ENCODE data around the gene ANTXR1. TPM values are rescaled to one million over a fixed set of nuclear protein-coding genes. Genes with fewer than 3 reads are reported as not detected.

ANTXR1 gene
- total RNA-seq, 4 donors from 2014 or later: 53.7 to 69.0 (median 59.3) TPM

DNA sequence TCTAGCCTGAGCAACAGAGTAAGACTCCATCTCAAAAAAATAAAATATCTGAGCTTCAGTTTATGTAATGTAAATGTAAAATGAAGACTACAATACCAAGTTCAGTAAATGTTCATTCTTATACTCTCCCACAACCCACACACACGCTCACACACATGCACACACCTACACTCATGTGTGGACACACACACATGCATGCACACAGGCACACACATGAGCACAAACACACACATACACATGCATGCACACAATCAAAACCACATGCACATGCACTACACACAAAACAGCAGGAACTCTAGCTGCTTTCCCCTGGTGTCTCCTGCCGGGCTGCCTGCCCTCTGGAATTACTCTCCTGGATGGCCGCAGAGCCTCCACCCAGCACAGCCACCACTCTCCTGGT, 283.4 kb downstream of the ANTXR1 start:
- TF ChIP-seq CTCF (IDR thresholded peaks at IDR 0.05) (no peak), POLR2A (IDR thresholded peaks at IDR 0.05) (no peak), EP300 (IDR thresholded peaks at IDR 0.05) (no peak)
- Histone ChIP-seq H3K27ac (no peak overlapping the region), H3K36me3 (no peaks in the 10 kb centered on the region), H3K4me1 (peaks cover 0 to 21% (median 6%) of the 10 kb centered on the region in 4 donors), H3K9me3 (no peaks in the 10 kb centered on the region), H3K27me3 (no peaks in the 10 kb centered on the region), H3K4me3 (no peak overlapping the region)
- 85 to 86% methylated on average over 3 of the region's 3 CpGs for WGBS, 2 donors
- DNase-seq (ENCODE audit: low spot score in 2 of 2): no peak

GRCh38 chr2:69297216-69297615, 284.2 kb downstream of the ANTXR1 start:
- no peak overlapping the region for H3K4me3 ChIP-seq
- DNase-seq (ENCODE audit: low spot score in 2 of 2): no peak
- peaks cover 0 to 14% (median 2%) of the 10 kb centered on the region in 4 donors for H3K4me1 ChIP-seq
- no peaks in the 10 kb centered on the region for H3K36me3 ChIP-seq
- 72 to 86% methylated on average over 12 of the region's 12 CpGs for WGBS, 2 donors
- TF ChIP-seq CTCF (IDR thresholded peaks at IDR 0.05): no peak
- no peak for TF ChIP-seq EP300 (IDR thresholded peaks at IDR 0.05)
- no peak for TF ChIP-seq POLR2A (IDR thresholded peaks at IDR 0.05)
- H3K9me3 ChIP-seq: no peaks in the 10 kb centered on the region
- H3K27ac ChIP-seq: no peak overlapping the region
- H3K27me3 ChIP-seq: no peaks in the 10 kb centered on the region

DNA sequence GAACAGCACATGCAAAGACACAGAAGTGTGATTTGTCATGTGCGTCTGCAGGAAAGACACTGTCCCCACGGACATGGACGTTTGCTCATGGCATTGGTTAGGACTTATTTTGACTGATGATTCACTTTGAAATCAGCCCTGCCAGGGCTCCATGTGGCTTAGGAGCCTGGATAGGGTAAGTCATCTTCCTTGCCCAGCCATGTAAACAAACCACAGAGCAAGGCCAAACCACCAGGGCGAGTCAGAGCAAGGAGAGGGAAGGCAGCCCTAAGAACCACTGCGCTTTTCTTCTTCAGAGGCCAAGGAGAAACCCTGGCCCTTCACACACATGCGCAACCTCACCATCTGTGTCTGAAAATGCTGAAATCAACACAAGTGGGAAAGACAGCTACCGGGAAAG, 285.3 kb downstream of the ANTXR1 start:
- Histone ChIP-seq H3K9me3 (no peaks in the 10 kb centered on the region), H3K27me3 (no peaks in the 10 kb centered on the region), H3K4me1 (peaks cover 0 to 12% (median 2%) of the 10 kb centered on the region in 4 donors), H3K4me3 (no peak overlapping the region), H3K27ac (no peak overlapping the region), H3K36me3 (no peaks in the 10 kb centered on the region)
- TF ChIP-seq EP300 (IDR thresholded peaks at IDR 0.05) (no peak), CTCF (IDR thresholded peaks at IDR 0.05) (no peak), POLR2A (IDR thresholded peaks at IDR 0.05) (no peak)
- no peak for DNase-seq (ENCODE audit: low spot score in 2 of 2)
- 64 to 72% methylated on average over 7 of the region's 7 CpGs for WGBS, 2 donors

GRCh38 chr2:69298862-69299261, 285.9 kb downstream of the ANTXR1 start:
- H3K27me3 ChIP-seq: no peaks in the 10 kb centered on the region
- H3K27ac ChIP-seq: no peak overlapping the region
- no peak for TF ChIP-seq EP300 (IDR thresholded peaks at IDR 0.05)
- TF ChIP-seq POLR2A (IDR thresholded peaks at IDR 0.05): no peak
- no peak for TF ChIP-seq CTCF (IDR thresholded peaks at IDR 0.05)
- H3K36me3 ChIP-seq: no peaks in the 10 kb centered on the region
- WGBS, 2 donors: 63 to 74% methylated on average over 4 of the region's 4 CpGs
- no peak for DNase-seq (ENCODE audit: low spot score in 2 of 2)
- peaks cover 0 to 1% (median 0%) of the 10 kb centered on the region in 4 donors for H3K9me3 ChIP-seq
- peaks cover 0 to 12% (median 2%) of the 10 kb centered on the region in 4 donors for H3K4me1 ChIP-seq
- no peak overlapping the region for H3K4me3 ChIP-seq

Small RNA genes lying within 50 kb of the gene (small RNA-seq; reads per million reads assigned to genes)
- not detected for gene MIR3126
- not detected for gene RNA5SP96
- not detected for gene RNU6-1216P

Other genes with a start within 250 kb of the ANTXR1 start
- gene BMP10, start 141.8 kb upstream of the ANTXR1 start, total RNA-seq: not detected
- not detected for gene GKN2, start 60.3 kb upstream of the ANTXR1 start, total RNA-seq
- not detected for gene GKN1, start 38.5 kb upstream of the ANTXR1 start, total RNA-seq